Measurements from ENCODE around the gene GTF3C1. TPM values are rescaled to one million over a fixed set of nuclear protein-coding genes. Genes with fewer than 3 reads are reported as not detected.

GTF3C1 gene
- total RNA-seq, 4 donors from 2014 or later, result 118 to 257 (median 156) TPM

GRCh38 chr16:27585200-27585599 lies 35.5 kb upstream of the GTF3C1 start:
- intact Hi-C loops (cut with DNase I; ENCODE audit: low total_unique reads), result no loop called here

GRCh38 chr16:27583634-27584033 lies 33.9 kb upstream of the GTF3C1 start:
- intact Hi-C loops (cut with DNase I; ENCODE audit: low total_unique reads), result no loop called here
- WGBS, 2 donors, result 100% methylated on average over 1 of the region's 1 CpG
- H3K4me3 ChIP-seq (ENCODE audit: low read depth, poor library complexity, severe bottlenecking), result no peak overlapping the region
- TF ChIP-seq CTCF (IDR thresholded peaks at IDR 0.05), result no peak
- no peak for TF ChIP-seq POLR2A (IDR thresholded peaks at IDR 0.05)
- no peak for DNase-seq (ENCODE audit: low spot score in 2 of 2)

More at GRCh38 chr16:27585200-27585599, 35.5 kb upstream of the GTF3C1 start:
- H3K4me3 ChIP-seq (ENCODE audit: low read depth, poor library complexity, severe bottlenecking), result no peak overlapping the region
- DNase-seq (ENCODE audit: low spot score in 2 of 2), result no peak
- WGBS, 2 donors, result 88 to 92% methylated on average over 5 of the region's 5 CpGs
- no peak for TF ChIP-seq CTCF (IDR thresholded peaks at IDR 0.05)

GRCh38 chr16:27582883-27583282 lies 33.2 kb upstream of the GTF3C1 start:
- DNase-seq (ENCODE audit: low spot score in 2 of 2), result no peak
- TF ChIP-seq CTCF (IDR thresholded peaks at IDR 0.05) (no peak), POLR2A (IDR thresholded peaks at IDR 0.05) (no peak)
- intact Hi-C loops (cut with DNase I; ENCODE audit: low total_unique reads), result no loop called here
- 38 to 46% methylated on average over 2 of the region's 2 CpGs for WGBS, 2 donors
- no peak overlapping the region for H3K4me3 ChIP-seq (ENCODE audit: low read depth, poor library complexity, severe bottlenecking)

- TF ChIP-seq CTCF (IDR thresholded peaks at IDR 0.05) (no peak), POLR2A (IDR thresholded peaks at IDR 0.05) (no peak)
- no peak for DNase-seq (ENCODE audit: low spot score in 2 of 2)
- WGBS, 2 donors, result 52 to 69% methylated on average over 4 of the region's 4 CpGs
- no peak overlapping the region for H3K4me3 ChIP-seq (ENCODE audit: low read depth, poor library complexity, severe bottlenecking)
- intact Hi-C loops (cut with DNase I; ENCODE audit: low total_unique reads), result no loop called here
These were observed 29.6 kb upstream of the GTF3C1 start for GRCh38 chr16:27579087-27579980.

GRCh38 chr16:27576729-27577128 lies 27.0 kb upstream of the GTF3C1 start:
- H3K4me3 ChIP-seq (ENCODE audit: low read depth, poor library complexity, severe bottlenecking), result no peak overlapping the region
- no peak for DNase-seq (ENCODE audit: low spot score in 2 of 2)
- intact Hi-C loops (cut with DNase I; ENCODE audit: low total_unique reads), result no loop called here
- TF ChIP-seq POLR2A (IDR thresholded peaks at IDR 0.05), result no peak
- WGBS, 2 donors, result 73 to 79% methylated on average over 5 of the region's 5 CpGs

- intact Hi-C loops (cut with DNase I; ENCODE audit: low total_unique reads), result no loop called here
- TF ChIP-seq POLR2A (IDR thresholded peaks at IDR 0.05), result no peak
- WGBS, 2 donors, result 73 to 76% methylated on average over 6 of the region's 6 CpGs
- DNase-seq (ENCODE audit: low spot score in 2 of 2), result no peak
- no peak overlapping the region for H3K4me3 ChIP-seq (ENCODE audit: low read depth, poor library complexity, severe bottlenecking)
These were observed 23.0 kb upstream of the GTF3C1 start for GRCh38 chr16:27572711-27573110.
